Aortic smooth muscle cell (primary cell): ENCODE data around the gene TP53TG3D. TPM values are rescaled to one million over a fixed set of nuclear protein-coding genes. Genes with fewer than 3 reads are reported as not detected.

ENCODE experiments used
- total RNA-seq: library from RNA; depleted of rRNA; stranded (reverse); fragments of >200 nt; gene quantifications from 2 replicates; pipeline ENCODE4 v1.2.3, GENCODE V29; 2014

The TP53TG3D gene
- 1.3 TPM in 1 of 2 replicates, not detected in the other for total RNA-seq

GRCh38 chr16:32252986-32253385, at the start of gene TP53TG3D:
Gene TP53TG3D (plus strand): TSS chr16:32253286. CDS start chr16:32253354, 68 bp downstream.

